ENCODE measurements around the gene LASP1NB.

LASP1NB gene

GRCh38 chr17:38883592-38884526, 41.6 kb upstream of the LASP1NB start (continued):
- TF ChIP-seq CTCF (IDR thresholded peaks at IDR 0.05) = no peak

GRCh38 chr17:38885044-38885727, 40.2 kb upstream of the LASP1NB start:
- Histone ChIP-seq H3K9me3 (ENCODE audit: control insufficient read depth, insufficient read depth, low read depth, low read length) (no peaks in the 10 kb centered on the region), H3K4me3 (ENCODE audit: low read depth in 2 of 2, low read length in 2 of 2) (no peak overlapping the region), H3K4me1 (ENCODE audit: control insufficient read depth, insufficient read depth, low read length) (peaks cover 26% of the 10 kb centered on the region), H3K36me3 (ENCODE audit: control insufficient read depth, insufficient read depth, low read length) (no peaks in the 10 kb centered on the region), H3K27me3 (ENCODE audit: control insufficient read depth, insufficient read depth, low read length) (no peaks in the 10 kb centered on the region), H3K27ac (ENCODE audit: low read length) (no peak overlapping the region)
- in situ Hi-C loops (cut with HindIII; ENCODE audit: low pct_unique_long_range_greater_than_20kb, low sequenced_read_pairs) (no loop called here), intact Hi-C loops (cut with micrococcal nuclease; ENCODE audit: unreplicated experiment) (no loop called here)
- TF ChIP-seq CTCF (IDR thresholded peaks at IDR 0.05) (no peak), REST (IDR thresholded peaks at IDR 0.05; ENCODE audit: insufficient read depth in 1 of 2, low read depth in 2 of 2, low read length in 1 of 2) (no peak), POLR2AphosphoS5 (IDR thresholded peaks at IDR 0.05; ENCODE audit: low read depth, low read length) (no peak), SIN3A (IDR thresholded peaks at IDR 0.05; ENCODE audit: borderline replicate concordance, insufficient read depth, low read depth, low read length) (no peak), TCF7L2 (IDR thresholded peaks at IDR 0.05; ENCODE audit: low read depth, low read length) (no peak)
- ATAC-seq (no peak), DNase-seq (ENCODE audit: low read depth, low spot score) (no peak)
- BruUV-seq (replicated peaks) = no TSS peak
- CTCF ChIA-PET = no interaction called here
- POLR2A ChIA-PET = no interaction called here

Data from Panc1 (cell line).